Lower leg skin (tissue), 3 donors: Measurements from ENCODE around the gene PUS10.

Experiments
- CTCF ChIP-seq, 3 donors: fragments of 450-650 bp; IDR thresholded peaks; one replicate each; pipeline ENCODE4 v1.5.1; 2016; ENCODE audit warnings: antibody characterized with exemption in 3 of 3, mild to moderate bottlenecking in 3 of 3, moderate library complexity in 2 of 3
- POLR2A ChIP-seq, 2 donors: fragments of 450-650 bp; IDR thresholded peaks; one replicate each; pipeline ENCODE4 v1.6.1; 2016 to 2017; ENCODE audit warnings: antibody characterized with exemption in 2 of 2, mild to moderate bottlenecking in 1 of 2, moderate library complexity in 1 of 2

GRCh38 chr2:60979231-60979630 is 38.8 kb downstream of the PUS10 start:
- TF ChIP-seq CTCF (IDR thresholded peaks at IDR 0.05) = no peak
- no peak for TF ChIP-seq POLR2A (IDR thresholded peaks at IDR 0.05)
